ENCODE results near the gene ISCU.

Gene ISCU

GRCh38 chr12:108603743-108604142 is 41.3 kb downstream of the ISCU start:
- DNase-seq (ENCODE audit: low read depth in 2 of 2), result no peak

- no peak for DNase-seq (ENCODE audit: low read depth in 2 of 2)
These were observed 42.0 kb downstream of the ISCU start for GRCh38 chr12:108604208-108604941.

DNA sequence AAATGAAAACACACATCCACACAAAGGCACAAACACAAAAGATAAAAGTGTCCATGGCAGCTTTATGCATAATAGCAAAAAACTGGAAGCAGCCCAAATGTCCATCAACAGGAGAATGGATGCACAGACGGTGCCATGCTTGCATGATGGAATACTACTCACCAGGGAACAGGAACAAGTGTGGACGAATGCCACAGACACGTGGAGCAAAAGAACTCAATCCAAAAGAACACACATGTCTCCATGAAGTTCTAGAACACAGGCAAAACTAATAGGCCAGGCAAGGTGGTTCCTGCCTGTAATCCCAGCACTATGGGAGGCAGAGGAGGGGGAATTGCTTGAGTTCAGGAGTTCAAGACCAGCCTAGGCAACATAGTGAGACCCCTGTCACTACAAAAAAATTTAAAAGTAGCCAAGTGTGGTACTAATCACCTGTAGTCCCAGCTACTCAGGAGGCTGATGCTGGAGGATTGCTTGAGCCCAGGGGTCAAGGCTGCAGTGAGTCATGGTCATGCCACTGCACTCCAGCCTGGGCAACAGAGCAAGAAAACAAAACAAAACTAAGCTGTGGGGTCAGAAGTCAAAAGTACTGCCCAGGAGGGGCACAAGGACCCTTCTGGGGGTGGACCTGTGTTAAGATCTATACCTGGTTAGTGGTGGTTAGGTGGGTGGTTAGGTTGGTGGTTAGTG is 42.7 kb downstream of the ISCU start:
- no peak for DNase-seq (ENCODE audit: low read depth in 2 of 2)

GRCh38 chr12:108605690-108606406 is 43.5 kb downstream of the ISCU start:
- no peak for DNase-seq (ENCODE audit: low read depth in 2 of 2)

DNA sequence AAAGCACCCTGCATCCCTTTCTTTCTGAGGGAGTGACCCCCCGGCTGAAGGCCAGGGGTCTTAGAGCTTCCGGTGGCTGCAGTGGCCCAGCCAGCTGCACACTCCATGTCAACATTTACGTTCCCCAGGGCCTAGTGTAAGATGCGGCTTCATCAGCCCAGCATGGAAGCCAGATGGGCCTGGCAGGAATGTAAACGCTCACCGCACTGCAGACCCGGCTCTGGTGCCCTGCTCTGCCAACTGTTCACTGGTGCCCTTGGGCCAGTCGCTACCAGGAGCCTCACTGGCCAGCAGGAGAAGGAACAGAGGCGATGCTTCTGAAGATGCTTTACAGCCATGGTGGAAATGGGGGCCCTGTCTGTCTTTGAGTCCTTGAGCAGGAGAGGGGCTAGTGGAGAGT is 44.1 kb downstream of the ISCU start:
- no peak for DNase-seq (ENCODE audit: low read depth in 2 of 2)

DNA sequence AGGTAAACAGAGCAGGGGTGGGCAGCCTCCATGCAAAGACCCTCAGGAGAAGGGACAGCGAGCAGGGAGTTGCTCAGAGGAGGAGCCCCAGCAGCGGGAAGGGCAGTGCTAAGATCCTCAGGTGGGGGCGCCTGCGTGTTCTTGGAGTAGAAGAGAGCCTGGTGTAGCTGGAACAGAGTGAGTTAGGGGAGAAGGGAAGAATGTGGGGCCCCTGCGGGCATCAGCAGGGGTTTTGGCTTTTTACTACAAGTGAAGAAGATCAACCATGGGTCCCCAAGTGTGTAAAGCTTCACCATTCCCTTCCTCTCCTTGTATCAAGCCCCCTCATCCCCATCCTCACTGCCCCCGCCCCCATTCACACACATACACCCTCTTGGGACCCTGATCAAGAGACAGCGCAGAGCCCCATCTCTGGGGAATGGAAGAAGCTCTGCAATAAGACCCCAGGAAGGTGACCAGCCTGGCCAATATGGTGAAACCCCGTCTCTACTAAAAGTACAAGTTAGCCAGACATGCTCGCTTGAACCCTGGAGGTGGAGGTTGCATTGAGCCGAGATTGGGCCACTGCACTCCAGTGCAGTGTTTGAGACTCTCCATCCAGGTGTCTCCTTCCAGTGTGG is 45.7 kb downstream of the ISCU start:
- DNase-seq (ENCODE audit: low read depth in 2 of 2), result no peak

DNA sequence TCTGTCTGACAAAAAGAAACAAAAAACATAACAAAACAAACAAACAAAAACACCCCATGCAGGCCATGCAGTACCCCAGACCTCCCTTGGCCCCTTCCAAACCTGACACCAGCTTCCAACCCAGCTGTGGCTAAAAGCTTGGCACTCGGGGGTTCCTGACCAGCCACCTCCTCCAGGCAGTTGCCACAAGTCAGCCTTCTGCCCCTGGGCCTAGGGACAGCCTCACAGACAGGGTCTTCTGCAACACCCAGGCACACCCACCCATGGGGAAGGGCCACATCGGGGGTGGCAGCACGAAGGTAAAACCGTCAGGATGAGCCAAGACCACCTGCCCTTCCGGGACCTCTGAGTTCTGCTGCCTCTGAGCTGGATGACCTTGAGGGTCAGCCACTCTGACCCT is 46.2 kb downstream of the ISCU start:
- DNase-seq (ENCODE audit: low read depth in 2 of 2), result no peak

DNA sequence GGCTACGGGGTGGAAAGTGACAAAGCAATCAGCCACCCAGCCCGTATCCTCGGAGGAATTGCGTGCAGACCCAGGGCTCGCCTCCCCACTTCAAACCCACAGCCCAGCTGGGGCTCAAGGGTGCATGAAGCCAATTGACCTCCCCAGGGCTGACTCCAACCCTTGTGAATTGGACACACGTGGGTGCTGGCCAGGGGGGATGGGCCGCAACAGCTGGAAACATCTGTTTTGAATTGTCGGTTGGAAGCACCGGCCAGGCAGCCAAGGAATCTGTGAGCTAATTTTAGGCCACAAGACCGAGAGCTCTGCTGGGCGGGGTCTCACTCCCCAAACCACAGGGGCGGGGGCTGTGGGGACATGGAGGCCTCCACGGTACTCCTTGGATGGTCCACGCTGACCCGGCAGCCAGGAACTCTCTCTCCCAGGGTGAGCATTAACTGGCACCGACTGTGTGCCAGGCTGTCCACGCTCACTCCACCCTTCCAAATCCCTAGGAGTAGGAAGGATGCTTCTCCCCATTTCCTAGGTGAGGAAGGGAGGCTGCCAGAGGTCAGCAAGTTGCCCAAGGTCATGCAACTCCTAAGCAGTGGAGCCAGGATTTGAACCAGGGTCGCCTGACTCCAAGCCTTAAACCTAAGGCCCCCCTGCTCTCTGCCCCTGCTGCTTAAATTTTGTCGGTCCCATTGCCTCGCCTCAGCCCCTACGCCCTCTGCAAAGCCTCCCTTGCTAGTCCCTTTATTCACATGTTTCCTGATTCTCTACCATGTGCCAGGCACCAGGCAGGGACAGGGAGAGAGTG is 47.3 kb downstream of the ISCU start:
- no peak for DNase-seq (ENCODE audit: low read depth in 2 of 2)

DNA sequence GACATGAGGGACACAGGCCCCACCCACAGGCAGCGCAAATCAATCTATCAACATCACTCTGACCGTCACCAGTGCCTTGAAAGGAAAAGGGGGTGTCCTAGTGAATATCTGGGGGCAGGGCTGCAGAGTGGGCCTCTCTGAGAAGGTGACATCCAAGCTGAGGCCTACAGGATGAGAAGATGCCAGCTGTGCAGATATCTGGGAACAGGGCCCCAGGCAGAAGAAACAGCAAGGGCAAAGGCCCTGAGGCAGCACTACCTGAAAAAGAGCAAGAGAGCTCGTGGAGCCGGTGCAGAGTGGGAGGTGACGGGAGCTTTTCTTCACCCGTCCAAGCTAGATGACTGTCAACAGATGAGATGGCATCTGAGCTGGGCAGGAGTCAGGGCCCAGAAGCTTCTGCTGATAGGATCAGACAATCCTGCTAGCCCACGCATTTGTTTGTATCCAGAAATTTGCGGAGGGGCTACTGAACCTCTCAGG is 48.0 kb downstream of the ISCU start:
- no peak for DNase-seq (ENCODE audit: low read depth in 2 of 2)

GRCh38 chr12:108610856-108611605 is 48.6 kb downstream of the ISCU start:
- DNase-seq (ENCODE audit: low read depth in 2 of 2), result no peak

- DNase-seq (ENCODE audit: low read depth in 2 of 2), result peak in 1 of 2 experiments; percentile 50
These were observed 49.6 kb downstream of the ISCU start for GRCh38 chr12:108611884-108612415.

GRCh38 chr12:108612788-108613282 is 50.4 kb downstream of the ISCU start:
- DNase-seq (ENCODE audit: low read depth in 2 of 2), result no peak

- no peak for DNase-seq (ENCODE audit: low read depth in 2 of 2)
These were observed 51.2 kb downstream of the ISCU start for GRCh38 chr12:108613548-108613947.

DNA sequence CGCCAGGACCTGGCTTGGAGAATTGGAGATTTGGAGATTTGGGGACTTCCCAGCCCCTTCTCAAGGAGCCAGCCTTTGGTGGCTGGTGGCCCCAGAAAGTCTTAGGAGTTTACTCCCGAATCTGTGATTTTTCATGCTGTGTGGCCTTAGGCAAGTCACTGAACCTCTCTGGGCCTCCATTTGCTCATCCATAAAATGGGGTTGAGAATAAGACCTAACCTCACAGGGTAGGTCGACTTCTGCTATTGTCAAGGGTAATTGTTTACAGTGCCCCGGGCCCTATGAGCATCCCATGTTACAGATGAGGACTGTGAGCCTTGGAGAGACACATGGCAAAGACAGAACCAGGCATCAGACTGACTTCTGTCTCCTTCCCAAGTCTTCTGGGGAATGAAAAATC is 51.6 kb downstream of the ISCU start:
- no peak for DNase-seq (ENCODE audit: low read depth in 2 of 2)

GRCh38 chr12:108614639-108615038 is 52.2 kb downstream of the ISCU start:
- no peak for DNase-seq (ENCODE audit: low read depth in 2 of 2)

DNA sequence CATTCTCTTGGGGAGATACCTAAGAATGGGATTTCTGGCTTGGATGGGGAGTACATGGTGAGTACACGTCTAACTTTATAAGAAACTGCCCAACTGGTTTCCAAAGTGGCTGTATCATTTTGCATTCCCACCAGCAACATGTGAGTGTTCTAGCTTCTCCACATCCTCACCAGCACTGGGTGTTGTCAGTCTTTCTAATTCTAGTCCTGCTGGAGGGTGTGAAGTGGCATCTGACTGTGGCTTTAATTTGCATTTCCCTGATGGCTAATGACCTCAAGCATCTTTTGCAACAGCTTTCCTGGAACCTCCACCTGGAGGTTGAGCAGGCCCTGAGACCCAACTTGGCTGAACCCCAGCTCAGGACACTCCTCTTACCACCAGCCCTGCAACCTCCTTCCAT is 53.5 kb downstream of the ISCU start:
- no peak for DNase-seq (ENCODE audit: low read depth in 2 of 2)

DNA sequence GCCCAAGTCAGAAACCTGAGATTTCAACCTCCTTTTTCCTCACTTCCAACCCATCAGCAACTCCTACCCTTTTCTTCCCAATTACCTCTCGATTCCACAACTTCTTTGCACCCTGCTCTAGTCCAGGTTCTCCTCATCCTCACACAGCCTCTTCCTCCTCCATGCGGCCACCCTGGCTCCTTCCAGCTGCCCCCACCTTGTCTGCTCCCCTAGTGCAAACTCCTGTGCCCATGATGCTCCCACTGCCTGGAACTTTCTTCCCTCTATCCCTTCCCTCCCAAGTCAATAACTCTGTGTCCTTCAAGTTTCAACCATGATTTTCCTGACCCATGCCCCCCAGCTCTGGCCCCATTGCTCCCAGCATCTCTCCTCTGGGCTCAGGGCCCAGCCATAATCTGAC is 54.0 kb downstream of the ISCU start:
- DNase-seq (ENCODE audit: low read depth in 2 of 2), result no peak

DNA sequence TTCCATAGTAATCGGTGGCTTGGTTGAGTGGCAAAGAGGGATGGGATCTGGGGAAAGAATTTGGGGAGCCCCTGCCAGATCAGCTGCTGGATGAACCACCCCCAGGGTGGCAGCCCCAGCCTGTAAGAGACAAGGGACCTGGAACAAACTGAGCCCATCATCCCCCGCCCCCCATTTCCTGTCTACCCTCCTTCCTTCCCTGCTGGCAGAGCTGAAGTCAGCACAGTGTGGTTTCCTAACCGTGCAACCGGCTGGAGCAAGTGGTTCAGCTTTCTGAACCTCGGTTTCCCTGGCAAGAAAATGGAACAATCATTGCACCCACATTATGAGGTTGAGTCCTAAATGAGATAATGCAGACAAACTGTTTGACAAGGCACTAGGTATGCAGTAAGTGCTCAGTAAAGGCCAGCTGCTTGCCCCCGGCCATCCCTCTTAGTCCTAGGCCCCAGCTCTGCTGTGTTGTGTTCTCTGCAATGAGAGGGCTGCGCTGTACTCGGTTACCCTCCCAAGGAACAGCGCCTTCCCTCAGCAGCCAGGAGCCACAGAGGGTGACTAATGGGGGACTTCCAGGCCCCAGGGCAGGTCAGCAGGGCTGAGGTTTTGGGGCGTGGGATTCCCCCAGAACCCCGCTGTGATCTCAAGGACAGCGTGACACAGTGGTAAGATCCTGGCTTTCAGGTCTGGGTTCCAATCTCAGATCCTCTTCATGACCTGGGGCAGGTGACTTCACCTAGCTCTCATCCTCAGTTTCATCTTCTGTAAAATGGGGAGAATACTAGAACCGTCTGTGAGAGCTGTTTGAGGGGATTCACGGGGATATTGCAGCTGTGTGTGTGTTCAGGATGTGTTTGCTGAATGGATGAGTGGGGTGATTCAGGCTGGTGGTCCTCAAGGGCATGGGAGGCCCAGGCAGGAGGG is 54.8 kb downstream of the ISCU start:
- peak; percentile 68 to 76 for DNase-seq (ENCODE audit: low read depth in 2 of 2)

Measured in stimulated activated CD4-positive, alpha-beta T cell treated with anti-CD3 and anti-CD28 coated beads, Interleukin-12 subunit alpha, Interleukin-12 subunit beta, amount 100 ng/mL, for 24 hours (primary cell).